Liver (tissue), 9 donors: Measurements from ENCODE around the gene ZNF285. TPM values are rescaled to one million over a fixed set of nuclear protein-coding genes. Genes with fewer than 3 reads are reported as not detected.
A peak's percentile ranks its signal among the peaks of the same experiment; 100 is the strongest.

Experiments used
- DNase-seq: peaks from one replicate; pipeline ENCODE4 v3.0.0-alpha.2; 2017; ENCODE audit warnings: low spot score
- H3K27ac ChIP-seq, 2 donors: one replicate each; pipeline ENCODE4 v1.7.0; 2013; ENCODE audit warnings: inconsistent platforms in 2 of 2, low read length in 2 of 2, control low read depth in 1 of 2, low read depth in 1 of 2, mild to moderate bottlenecking in 1 of 2
- H3K27me3 ChIP-seq, 4 donors: one replicate each; pipeline versions ENCODE4 v1.6.1 to v1.7.0; 2013; ENCODE audit warnings: low read length in 3 of 4, inconsistent platforms in 1 of 4, mild to moderate bottlenecking in 1 of 4, moderate library complexity in 1 of 4; ENCODE audit not compliant: control insufficient read depth in 4 of 4, insufficient read depth in 4 of 4
- H3K36me3 ChIP-seq, 4 donors: one replicate each; pipeline versions ENCODE4 v1.6.1 to v1.7.0; 2013; ENCODE audit warnings: low read length in 3 of 4, mild to moderate bottlenecking in 3 of 4, low read depth in 1 of 4, moderate library complexity in 1 of 4; ENCODE audit not compliant: control insufficient read depth in 4 of 4, insufficient read depth in 3 of 4
- H3K4me1 ChIP-seq, 4 donors: one replicate each; pipeline versions ENCODE4 v1.6.1 to v1.7.0; 2013; ENCODE audit warnings: low read length in 3 of 4, mild to moderate bottlenecking in 3 of 4, moderate library complexity in 1 of 4; ENCODE audit not compliant: control insufficient read depth in 4 of 4, insufficient read depth in 4 of 4
- H3K4me3 ChIP-seq, 3 donors: one replicate each; pipeline versions ENCODE4 v1.6.1 to v1.7.0; 2013; ENCODE audit warnings: low read length in 3 of 3, control low read depth in 1 of 3, low read depth in 1 of 3, mild to moderate bottlenecking in 1 of 3
- H3K9ac ChIP-seq, 2 donors: one replicate each; pipeline ENCODE4 v1.7.0; 2013; ENCODE audit warnings: low read length in 2 of 2, mild to moderate bottlenecking in 2 of 2, moderate library complexity in 2 of 2, control low read depth in 1 of 2, low read depth in 1 of 2
- H3K9me3 ChIP-seq, 4 donors: one replicate each; pipeline versions ENCODE4 v1.6.1 to v1.7.0; 2013; ENCODE audit warnings: low read length in 3 of 4; ENCODE audit not compliant: control insufficient read depth in 4 of 4
- EGR1 ChIP-seq, 2 donors: IDR thresholded peaks; 2 replicates each; pipeline ENCODE4 v1.6.1; 2016 to 2018; ENCODE audit warnings: antibody characterized with exemption in 2 of 2, low read depth in 2 of 2
- FOXA1 ChIP-seq: IDR thresholded peaks from 2 replicates; pipeline ENCODE4 v1.6.1; 2016; ENCODE audit warnings: antibody characterized with exemption
- FOXA2 ChIP-seq: IDR thresholded peaks from 2 replicates; pipeline ENCODE4 v1.6.1; 2016; ENCODE audit warnings: antibody characterized with exemption
- GABPA ChIP-seq, 2 donors: IDR thresholded peaks in 1 of 2; conservative IDR thresholded peaks in 1 of 2; 2 replicates each; pipeline ENCODE4 v1.6.1; 2016; ENCODE audit warnings: antibody characterized with exemption in 2 of 2, mild to moderate bottlenecking in 1 of 2, moderate library complexity in 1 of 2
- HNF4G ChIP-seq: IDR thresholded peaks from 2 replicates; pipeline ENCODE4 v1.6.1; 2016; ENCODE audit warnings: antibody characterized with exemption
- JUND ChIP-seq, 2 donors: IDR thresholded peaks; 2 replicates each; pipeline ENCODE4 v1.6.1; 2016; ENCODE audit warnings: antibody characterized with exemption in 2 of 2
- MAX ChIP-seq: IDR thresholded peaks from 2 replicates; pipeline ENCODE4 v1.6.1; 2016; ENCODE audit warnings: antibody characterized with exemption
- NR2F2 ChIP-seq: IDR thresholded peaks from 2 replicates; pipeline ENCODE4 v1.6.1; 2016; ENCODE audit warnings: antibody characterized with exemption
- RAD21 ChIP-seq, 2 donors: IDR thresholded peaks; 2 replicates each; pipeline ENCODE4 v1.6.1; 2016; ENCODE audit warnings: antibody characterized with exemption in 2 of 2, mild to moderate bottlenecking in 2 of 2
- REST ChIP-seq: IDR thresholded peaks from 2 replicates; pipeline ENCODE4 v1.6.1; 2016; ENCODE audit warnings: antibody characterized with exemption, mild to moderate bottlenecking
- SP1 ChIP-seq: IDR thresholded peaks from 2 replicates; pipeline ENCODE4 v1.6.1; 2018; ENCODE audit warnings: antibody characterized with exemption, mild to moderate bottlenecking
- TAF1 ChIP-seq: conservative IDR thresholded peaks from 2 replicates; pipeline ENCODE4 v1.6.1; 2016; ENCODE audit warnings: antibody characterized with exemption, mild to moderate bottlenecking
- WGBS: extraction: QIAGEN DNeasy Blood & Tissue Kit; methylation state at CpG from one replicate; pipeline ENCODE4 v1.1.7; 2013; 5-methylcytosine and 5-hydroxymethylcytosine counted together
- polyA plus RNA-seq, 2 donors: library from polyadenylated mRNA; stranded (reverse) in 1 of 2; unstranded in 1 of 2; fragments of 200-250 nt in 1 of 2; fragments of >200 nt in 1 of 2; fragmentation: Nextera tagmentation in 1 of 2; extraction: Ambion mirVana in 1 of 2; gene quantifications; one replicate each; pipeline versions ENCODE4 v1.2.1 to v1.2.3, GENCODE V29; 2013 to 2015
- total RNA-seq, 2 donors: library from RNA; depleted of rRNA; stranded (reverse); fragments of >200 nt; gene quantifications; one replicate each; pipeline ENCODE4 v1.2.3, GENCODE V29; 2014
- TF ChIP-seq, protein P1 (sequence below): fragments of 150-350 bp; IDR thresholded peaks from 2 replicates; pipeline ENCODE4 v1.5.1; 2017; ENCODE audit warnings: improper control_type of control experiment, low read depth, low read length; ENCODE audit not compliant: missing input control
- TF ChIP-seq, protein P2 (sequence below): IDR thresholded peaks from 2 replicates; pipeline ENCODE4 v1.6.1; 2016; ENCODE audit warnings: antibody characterized with exemption
- donor health status: healthy.
- donor health status: healthy.
- donor health status: healthy.
- donor health status: healthy.
- donor health status: healthy.

Gene ZNF285
- total and polyA plus RNA-seq, 4 donors, result 0.23 to 1.4 (median 0.49) TPM

DNA sequence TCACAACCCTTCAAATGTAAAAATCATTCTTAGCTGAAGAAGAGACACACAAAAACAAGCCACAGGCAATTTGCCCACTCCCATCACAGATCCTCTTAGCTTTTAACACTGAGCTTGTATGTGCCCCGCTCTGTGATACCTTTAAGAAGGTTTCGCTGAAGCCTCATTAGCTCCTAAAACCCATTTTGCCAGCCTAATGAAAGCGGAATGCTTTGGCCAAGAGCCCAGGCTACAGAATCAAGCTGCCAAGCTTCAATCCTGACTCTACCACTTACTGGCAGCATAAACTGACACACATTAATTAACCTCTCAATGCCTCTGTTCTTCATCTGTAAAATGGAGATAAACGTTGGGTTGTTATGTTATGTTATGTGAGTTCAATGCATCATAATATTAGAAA lies 55.4 kb downstream of the ZNF285 start:
- no peak overlapping the region for H3K9ac ChIP-seq
- WGBS, result 91% methylated on average over 4 of the region's 4 CpGs
- peaks cover 9 to 60% (median 32%) of the 10 kb centered on the region in 4 donors for H3K9me3 ChIP-seq
- H3K27me3 ChIP-seq, result no peaks in the 10 kb centered on the region
- no peaks in the 10 kb centered on the region for H3K4me1 ChIP-seq
- DNase-seq, result no peak
- H3K36me3 ChIP-seq, result peaks cover 0 to 16% (median 9%) of the 10 kb centered on the region in 4 donors
- peak overlapping the region in 1 of 3 donors; percentile 38 for H3K4me3 ChIP-seq
- H3K27ac ChIP-seq, result no peak overlapping the region
- TF ChIP-seq NR2F2 (no peak), TAF1 (no peak), REST (no peak), FOXA2 (no peak), FOXA1 (no peak)

- no peak for DNase-seq
- H3K9ac ChIP-seq, result no peak overlapping the region
- H3K27me3 ChIP-seq, result no peaks in the 10 kb centered on the region
- H3K4me3 ChIP-seq, result peak overlapping the region in 2 of 3 donors; percentile 42 to 60
- H3K9me3 ChIP-seq, result peaks cover 12 to 49% (median 34%) of the 10 kb centered on the region in 4 donors
- H3K4me1 ChIP-seq, result no peaks in the 10 kb centered on the region
- no peak overlapping the region for H3K27ac ChIP-seq
- TF ChIP-seq TAF1, result no peak
- 64% methylated on average over 1 of the region's 1 CpG for WGBS
- H3K36me3 ChIP-seq, result peaks cover 6 to 28% (median 20%) of the 10 kb centered on the region in 4 donors
These were observed 57.2 kb downstream of the ZNF285 start for GRCh38 chr19:44344255-44344654.

GRCh38 chr19:44341794-44342193 lies 59.6 kb downstream of the ZNF285 start:
- Histone ChIP-seq H3K4me1 (no peaks in the 10 kb centered on the region), H3K27ac (no peak overlapping the region), H3K27me3 (no peaks in the 10 kb centered on the region), H3K9ac (no peak overlapping the region), H3K9me3 (peaks cover 12 to 45% (median 37%) of the 10 kb centered on the region in 4 donors), H3K4me3 (peak overlapping the region in 1 of 3 donors; percentile 37), H3K36me3 (peaks cover 6 to 47% (median 25%) of the 10 kb centered on the region in 4 donors)
- no peak for TF ChIP-seq JUND (IDR thresholded peaks at IDR 0.05)
- no peak for TF ChIP-seq HNF4G
- no peak for TF ChIP-seq FOXA1
- no peak for TF ChIP-seq NR2F2
- TF ChIP-seq SP1, result no peak
- TF ChIP-seq, protein P1, sequence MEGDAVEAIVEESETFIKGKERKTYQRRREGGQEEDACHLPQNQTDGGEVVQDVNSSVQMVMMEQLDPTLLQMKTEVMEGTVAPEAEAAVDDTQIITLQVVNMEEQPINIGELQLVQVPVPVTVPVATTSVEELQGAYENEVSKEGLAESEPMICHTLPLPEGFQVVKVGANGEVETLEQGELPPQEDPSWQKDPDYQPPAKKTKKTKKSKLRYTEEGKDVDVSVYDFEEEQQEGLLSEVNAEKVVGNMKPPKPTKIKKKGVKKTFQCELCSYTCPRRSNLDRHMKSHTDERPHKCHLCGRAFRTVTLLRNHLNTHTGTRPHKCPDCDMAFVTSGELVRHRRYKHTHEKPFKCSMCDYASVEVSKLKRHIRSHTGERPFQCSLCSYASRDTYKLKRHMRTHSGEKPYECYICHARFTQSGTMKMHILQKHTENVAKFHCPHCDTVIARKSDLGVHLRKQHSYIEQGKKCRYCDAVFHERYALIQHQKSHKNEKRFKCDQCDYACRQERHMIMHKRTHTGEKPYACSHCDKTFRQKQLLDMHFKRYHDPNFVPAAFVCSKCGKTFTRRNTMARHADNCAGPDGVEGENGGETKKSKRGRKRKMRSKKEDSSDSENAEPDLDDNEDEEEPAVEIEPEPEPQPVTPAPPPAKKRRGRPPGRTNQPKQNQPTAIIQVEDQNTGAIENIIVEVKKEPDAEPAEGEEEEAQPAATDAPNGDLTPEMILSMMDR, result no peak
- TF ChIP-seq EGR1 (IDR thresholded peaks at IDR 0.05; ENCODE audit: low read depth in 2 of 2), result no peak
- no peak for TF ChIP-seq RAD21 (IDR thresholded peaks at IDR 0.05)
- TF ChIP-seq GABPA (IDR thresholded peaks at IDR 0.05 in 1 of 2, conservative IDR thresholded peaks at IDR 0.05 in 1 of 2), result no peak
- TF ChIP-seq REST, result no peak
- no peak for TF ChIP-seq MAX
- TF ChIP-seq FOXA2, result no peak
- TF ChIP-seq, protein P2, sequence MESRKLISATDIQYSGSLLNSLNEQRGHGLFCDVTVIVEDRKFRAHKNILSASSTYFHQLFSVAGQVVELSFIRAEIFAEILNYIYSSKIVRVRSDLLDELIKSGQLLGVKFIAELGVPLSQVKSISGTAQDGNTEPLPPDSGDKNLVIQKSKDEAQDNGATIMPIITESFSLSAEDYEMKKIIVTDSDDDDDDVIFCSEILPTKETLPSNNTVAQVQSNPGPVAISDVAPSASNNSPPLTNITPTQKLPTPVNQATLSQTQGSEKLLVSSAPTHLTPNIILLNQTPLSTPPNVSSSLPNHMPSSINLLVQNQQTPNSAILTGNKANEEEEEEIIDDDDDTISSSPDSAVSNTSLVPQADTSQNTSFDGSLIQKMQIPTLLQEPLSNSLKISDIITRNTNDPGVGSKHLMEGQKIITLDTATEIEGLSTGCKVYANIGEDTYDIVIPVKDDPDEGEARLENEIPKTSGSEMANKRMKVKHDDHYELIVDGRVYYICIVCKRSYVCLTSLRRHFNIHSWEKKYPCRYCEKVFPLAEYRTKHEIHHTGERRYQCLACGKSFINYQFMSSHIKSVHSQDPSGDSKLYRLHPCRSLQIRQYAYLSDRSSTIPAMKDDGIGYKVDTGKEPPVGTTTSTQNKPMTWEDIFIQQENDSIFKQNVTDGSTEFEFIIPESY, result no peak
- TF ChIP-seq TAF1, result no peak
- 94% methylated on average over 2 of the region's 2 CpGs for WGBS
- no peak for DNase-seq
